Stomach (tissue), 9 donors: ENCODE data around the gene SUPT3H. TPM values are rescaled to one million over a fixed set of nuclear protein-coding genes. Genes with fewer than 3 reads are reported as not detected.

Experiments used
- DNase-seq, 2 donors: peaks; one replicate each; pipeline versions ENCODE4 v3.0.0 to v3.0.0-alpha.2; 2013 to 2019
- H3K27ac ChIP-seq, 5 donors: fragments of 200-600 bp in 4 of 5; sonication (generic) in 4 of 5; one replicate each; pipeline ENCODE4 v1.5.1; 2013 to 2019; ENCODE audit warnings: mild to moderate bottlenecking in 1 of 5, moderate library complexity in 1 of 5
- H3K27me3 ChIP-seq, 3 donors: fragments of 200-600 bp; sonication (generic); one replicate each; pipeline ENCODE4 v1.5.1; 2017 to 2019; ENCODE audit warnings: mixed run types in 1 of 3
- H3K36me3 ChIP-seq, 4 donors: fragments of 200-600 bp; sonication (generic); 1 replicate in 3 of 4; 2 replicates in 1 of 4; pipeline ENCODE4 v1.5.1; 2016 to 2019
- H3K4me1 ChIP-seq, 4 donors: fragments of 200-600 bp; sonication (generic); one replicate each; pipeline ENCODE4 v1.5.1; 2016 to 2019
- H3K4me3 ChIP-seq, 4 donors: fragments of 200-600 bp; sonication (generic) in 3 of 4; one replicate each; pipeline ENCODE4 v1.5.1; 2016 to 2019; ENCODE audit warnings: mild to moderate bottlenecking in 1 of 4
- H3K9me3 ChIP-seq, 4 donors: fragments of 200-600 bp; sonication (generic); one replicate each; pipeline ENCODE4 v1.5.1; 2016 to 2019
- EP300 ChIP-seq: sonication (generic); formaldehyde crosslinking; IDR thresholded peaks from one replicate; pipeline ENCODE4 v1.6.1; 2017; ENCODE audit warnings: antibody characterized with exemption
- POLR2A ChIP-seq, 4 donors: fragments of 450-650 bp; IDR thresholded peaks; one replicate each; pipeline ENCODE4 v1.6.1; 2016; ENCODE audit warnings: antibody characterized with exemption in 4 of 4, control low read depth in 2 of 4, mild to moderate bottlenecking in 1 of 4, moderate library complexity in 1 of 4
- POLR2AphosphoS5 ChIP-seq, 3 donors: sonication (generic); formaldehyde crosslinking; IDR thresholded peaks; one replicate each; pipeline ENCODE4 v1.6.1; 2016; ENCODE audit warnings: antibody characterized with exemption in 3 of 3
- WGBS, 5 donors: extraction: QIAGEN DNeasy Blood & Tissue Kit in 3 of 5; methylation state at CpG; one replicate each; pipeline versions ENCODE4 v1.1.5 to v1.1.7; 2013 to 2018; 5-methylcytosine and 5-hydroxymethylcytosine counted together
- intact Hi-C: fragments of 100-400 bp; cut with DNase I; formaldehyde crosslinking; loops from one replicate; pipeline ENCODE4 v1.15.1; 2023; ENCODE audit warnings: low total_unique reads
- polyA plus RNA-seq, 3 donors: library from polyadenylated mRNA; stranded (reverse); fragments of 200-250 nt; gene quantifications; one replicate each; pipeline ENCODE4 v1.2.3, GENCODE V29; 2013
- total RNA-seq, 5 donors: library from RNA; depleted of rRNA; stranded (reverse); fragments of >200 nt; gene quantifications; one replicate each; pipeline versions ENCODE4 v1.1.0 to v1.2.3, GENCODE V29; 2014 to 2016
- TF ChIP-seq, protein P1 (sequence below), 7 experiments: fragments of 450-650 bp in 4 of 7; fragments of 200-600 bp in 3 of 7; sonication (generic) in 3 of 7; IDR thresholded peaks; one replicate each; pipeline ENCODE4 v1.5.1; 2016 to 2019; ENCODE audit warnings: antibody characterized with exemption in 7 of 7, control low read depth in 2 of 7, mild to moderate bottlenecking in 1 of 7
- donor health status: healthy with polysubstance abuse.
- donor health status: Bipolar disorder and iron deficiency.
- donor health status: healthy.

SUPT3H gene
- total and polyA plus RNA-seq, 8 donors, result 0.29 to 16.2 (median 4.0) TPM; not detected in 1

DNA sequence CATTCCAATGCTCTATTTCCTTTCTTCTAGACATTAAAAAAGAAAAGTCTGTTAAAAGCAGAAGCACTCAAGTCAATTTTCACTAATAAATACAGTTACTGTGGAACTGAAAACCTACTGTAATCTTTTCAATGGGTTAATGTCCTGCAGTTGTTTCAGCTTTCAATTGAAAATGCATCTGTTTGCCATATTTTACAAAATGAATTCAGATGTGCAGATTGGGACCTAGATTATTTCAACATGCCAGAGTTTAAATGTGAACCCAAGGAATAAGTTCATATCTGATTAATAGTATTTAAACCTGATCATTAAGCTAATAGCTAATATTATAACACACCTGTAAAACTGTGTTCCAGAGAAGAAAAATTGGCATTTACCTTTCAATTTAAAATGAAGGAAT lies 9.7 kb downstream of the SUPT3H start:
- Histone ChIP-seq H3K27ac (no peak overlapping the region), H3K36me3 (no peaks in the 10 kb centered on the region), H3K4me3 (no peak overlapping the region), H3K9me3 (no peaks in the 10 kb centered on the region), H3K27me3 (no peaks in the 10 kb centered on the region), H3K4me1 (peaks cover 0 to 9% (median 2%) of the 10 kb centered on the region in 4 donors)
- intact Hi-C loops, result no loop called here
- no peak for DNase-seq
- TF ChIP-seq EP300, result no peak
- no peak for TF ChIP-seq POLR2A (IDR thresholded peaks at IDR 0.05)
- no peak for TF ChIP-seq POLR2AphosphoS5 (IDR thresholded peaks at IDR 0.05)

DNA sequence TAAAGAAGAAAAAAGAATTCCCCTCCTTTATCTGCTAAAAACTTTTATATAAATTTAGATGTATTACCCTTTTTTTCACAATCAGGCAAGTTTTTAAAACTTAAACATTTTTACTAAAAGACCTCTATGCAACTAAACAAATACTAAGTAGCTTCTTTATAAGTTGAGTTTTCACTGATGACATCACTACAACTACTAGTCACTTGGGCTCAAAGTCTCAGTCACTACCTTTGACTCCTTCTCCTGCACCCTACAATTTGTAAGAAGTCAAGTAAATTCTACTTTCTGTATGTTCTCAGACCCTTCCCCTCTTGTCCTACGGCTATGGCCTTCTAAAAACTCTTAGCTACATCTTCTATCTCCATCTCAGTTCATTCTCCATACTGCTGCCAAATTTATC lies 11.2 kb downstream of the SUPT3H start:
- intact Hi-C loops, result no loop called here
- H3K9me3 ChIP-seq, result no peaks in the 10 kb centered on the region
- no peak overlapping the region for H3K4me3 ChIP-seq
- TF ChIP-seq POLR2A (IDR thresholded peaks at IDR 0.05), result no peak
- TF ChIP-seq, protein P1, sequence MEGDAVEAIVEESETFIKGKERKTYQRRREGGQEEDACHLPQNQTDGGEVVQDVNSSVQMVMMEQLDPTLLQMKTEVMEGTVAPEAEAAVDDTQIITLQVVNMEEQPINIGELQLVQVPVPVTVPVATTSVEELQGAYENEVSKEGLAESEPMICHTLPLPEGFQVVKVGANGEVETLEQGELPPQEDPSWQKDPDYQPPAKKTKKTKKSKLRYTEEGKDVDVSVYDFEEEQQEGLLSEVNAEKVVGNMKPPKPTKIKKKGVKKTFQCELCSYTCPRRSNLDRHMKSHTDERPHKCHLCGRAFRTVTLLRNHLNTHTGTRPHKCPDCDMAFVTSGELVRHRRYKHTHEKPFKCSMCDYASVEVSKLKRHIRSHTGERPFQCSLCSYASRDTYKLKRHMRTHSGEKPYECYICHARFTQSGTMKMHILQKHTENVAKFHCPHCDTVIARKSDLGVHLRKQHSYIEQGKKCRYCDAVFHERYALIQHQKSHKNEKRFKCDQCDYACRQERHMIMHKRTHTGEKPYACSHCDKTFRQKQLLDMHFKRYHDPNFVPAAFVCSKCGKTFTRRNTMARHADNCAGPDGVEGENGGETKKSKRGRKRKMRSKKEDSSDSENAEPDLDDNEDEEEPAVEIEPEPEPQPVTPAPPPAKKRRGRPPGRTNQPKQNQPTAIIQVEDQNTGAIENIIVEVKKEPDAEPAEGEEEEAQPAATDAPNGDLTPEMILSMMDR (IDR thresholded peaks at IDR 0.05), result no peak
- TF ChIP-seq EP300, result no peak
- TF ChIP-seq POLR2AphosphoS5 (IDR thresholded peaks at IDR 0.05), result no peak
- DNase-seq, result no peak
- WGBS, 5 donors, result 93 to 100% (median 98%) methylated on average over 1 of the region's 1 CpG
- peaks cover 0 to 9% (median 2%) of the 10 kb centered on the region in 4 donors for H3K4me1 ChIP-seq
- no peaks in the 10 kb centered on the region for H3K27me3 ChIP-seq
- H3K27ac ChIP-seq, result no peak overlapping the region
- H3K36me3 ChIP-seq, result no peaks in the 10 kb centered on the region

DNA sequence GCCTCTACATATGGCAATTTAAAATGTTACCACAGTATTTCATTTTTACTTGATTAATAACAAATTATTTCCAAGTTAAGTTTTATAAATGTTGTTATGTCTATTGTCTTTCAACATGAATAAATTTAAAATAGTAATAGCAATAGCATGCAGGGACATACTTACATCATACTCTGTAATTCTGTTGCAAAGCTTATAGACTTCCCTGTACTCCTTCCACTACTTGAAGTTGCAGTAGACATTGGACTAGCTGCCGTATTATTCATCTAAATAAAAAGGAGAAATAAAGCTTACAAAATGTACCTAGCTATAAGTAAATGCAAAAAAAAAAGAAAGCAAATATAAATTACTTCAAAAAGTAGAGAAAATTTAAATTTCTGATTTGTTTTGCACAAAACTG lies 12.7 kb downstream of the SUPT3H start:
- DNase-seq, result no peak
- no peak for TF ChIP-seq EP300
- TF ChIP-seq, protein P1 (IDR thresholded peaks at IDR 0.05), result no peak
- TF ChIP-seq POLR2AphosphoS5 (IDR thresholded peaks at IDR 0.05), result no peak
- intact Hi-C loops, result no loop called here
- H3K27me3 ChIP-seq, result no peaks in the 10 kb centered on the region
- H3K36me3 ChIP-seq, result no peaks in the 10 kb centered on the region
- no peak overlapping the region for H3K27ac ChIP-seq
- no peak overlapping the region for H3K4me3 ChIP-seq
- no peaks in the 10 kb centered on the region for H3K9me3 ChIP-seq
- H3K4me1 ChIP-seq, result no peaks in the 10 kb centered on the region
- 89 to 100% (median 94%) methylated on average over 1 of the region's 1 CpG for WGBS, 5 donors

DNA sequence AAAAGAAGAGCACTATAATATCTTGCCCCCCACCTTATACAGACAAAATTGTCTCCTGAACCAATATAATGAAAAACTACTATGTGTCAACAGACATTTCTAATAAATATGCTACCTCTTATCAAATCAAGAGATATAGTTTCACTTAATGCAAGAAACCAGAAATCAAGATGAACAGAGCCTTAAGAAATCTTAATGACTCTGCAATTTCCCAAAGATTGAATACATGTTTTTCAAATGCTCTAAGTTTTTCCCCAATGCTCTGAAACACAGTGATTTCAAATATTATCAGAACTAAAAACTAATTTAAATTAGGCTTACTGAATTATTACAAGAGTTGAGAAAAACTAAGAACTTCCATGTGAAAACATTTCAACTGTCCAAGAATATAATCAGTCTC lies 13.3 kb downstream of the SUPT3H start:
- H3K36me3 ChIP-seq, result no peaks in the 10 kb centered on the region
- H3K9me3 ChIP-seq, result no peaks in the 10 kb centered on the region
- H3K27me3 ChIP-seq, result no peaks in the 10 kb centered on the region
- no peaks in the 10 kb centered on the region for H3K4me1 ChIP-seq
- no peak overlapping the region for H3K27ac ChIP-seq
- intact Hi-C loops, result no loop called here
- TF ChIP-seq POLR2A (IDR thresholded peaks at IDR 0.05) (no peak), POLR2AphosphoS5 (IDR thresholded peaks at IDR 0.05) (no peak), EP300 (no peak)
- TF ChIP-seq, protein P1 (IDR thresholded peaks at IDR 0.05), result no peak
- no peak overlapping the region for H3K4me3 ChIP-seq
- DNase-seq, result no peak

DNA sequence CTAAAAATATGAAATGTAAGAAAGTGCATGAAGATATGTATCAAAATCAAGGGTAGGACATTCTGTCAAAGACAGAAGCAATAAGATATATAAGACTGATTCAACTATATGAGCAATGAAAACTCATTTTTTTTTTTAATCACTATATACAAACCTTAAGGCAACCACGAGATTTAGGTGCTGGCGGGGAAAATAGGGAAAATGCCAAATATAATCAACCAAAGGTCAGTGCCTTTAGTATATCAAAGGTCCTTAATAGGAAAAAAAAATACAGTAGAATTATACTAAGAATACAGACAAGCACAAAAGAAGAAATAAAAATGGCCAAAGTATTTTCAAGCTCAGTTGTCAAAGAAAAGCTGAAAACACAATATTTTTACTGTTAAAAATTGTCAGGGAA lies 24.1 kb downstream of the SUPT3H start:
- no peaks in the 10 kb centered on the region for H3K36me3 ChIP-seq
- no peak for DNase-seq
- no peaks in the 10 kb centered on the region for H3K9me3 ChIP-seq
- no peak overlapping the region for H3K27ac ChIP-seq
- no peak overlapping the region for H3K4me3 ChIP-seq
- TF ChIP-seq POLR2A (IDR thresholded peaks at IDR 0.05) (no peak), POLR2AphosphoS5 (IDR thresholded peaks at IDR 0.05) (no peak), EP300 (no peak)
- TF ChIP-seq, protein P1 (IDR thresholded peaks at IDR 0.05), result no peak
- 58 to 78% (median 67%) methylated on average over 2 of the region's 2 CpGs for WGBS, 5 donors
- no peaks in the 10 kb centered on the region for H3K27me3 ChIP-seq
- intact Hi-C loops, result no loop called here
- H3K4me1 ChIP-seq, result no peaks in the 10 kb centered on the region
